ENCODE results near the gene KIAA0753.

Gene KIAA0753

GRCh38 chr17:6638046-6638908, 2.2 kb downstream of the KIAA0753 start:
- peaks cover 21% of the 10 kb centered on the region for H3K36me3 ChIP-seq (ENCODE audit: insufficient read depth, low read length)
- peak overlapping the region; percentile 81 for H3K4me3 ChIP-seq (ENCODE audit: low read length)
- H3K9me3 ChIP-seq (replicated peaks; ENCODE audit: low read length) = no peaks in the 10 kb centered on the region
- H3K27me3 ChIP-seq (ENCODE audit: control insufficient read depth, insufficient read depth, low read length) = no peaks in the 10 kb centered on the region
- H3K9ac ChIP-seq (ENCODE audit: low read depth, low read length) = peak overlapping the region; percentile 84
- peak overlapping the region; percentile 96 for H3K4me2 ChIP-seq (ENCODE audit: low read length)
- peaks cover 27% of the 10 kb centered on the region for H3K4me1 ChIP-seq (ENCODE audit: control insufficient read depth, insufficient read depth, low read length)

DNA sequence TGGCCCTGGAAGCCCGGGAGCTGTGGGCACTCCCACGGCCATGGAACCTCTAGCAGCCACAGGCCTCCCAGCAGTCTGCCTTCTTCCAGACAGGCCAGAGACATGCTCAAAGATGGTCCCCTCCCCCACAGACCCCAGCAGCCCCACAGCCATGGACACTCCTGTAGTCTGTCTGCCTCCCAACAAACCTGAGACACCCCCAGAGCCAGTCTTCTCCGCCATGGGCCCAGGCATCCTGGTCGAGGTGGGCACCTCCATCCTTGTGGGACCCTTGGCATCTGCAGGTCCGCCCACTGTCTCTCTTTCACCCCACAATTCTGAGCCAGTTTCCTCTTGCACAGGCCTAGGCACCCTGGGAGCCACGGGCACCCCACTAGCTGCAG, 3.1 kb downstream of the KIAA0753 start:
- H3K9ac ChIP-seq (ENCODE audit: low read depth, low read length) = no peak overlapping the region
- peaks cover 19% of the 10 kb centered on the region for H3K4me1 ChIP-seq (ENCODE audit: control insufficient read depth, insufficient read depth, low read length)
- no peaks in the 10 kb centered on the region for H3K27me3 ChIP-seq (ENCODE audit: control insufficient read depth, insufficient read depth, low read length)
- H3K9me3 ChIP-seq (replicated peaks; ENCODE audit: low read length) = no peaks in the 10 kb centered on the region
- H3K36me3 ChIP-seq (ENCODE audit: insufficient read depth, low read length) = peaks cover 21% of the 10 kb centered on the region
- H3K4me3 ChIP-seq (ENCODE audit: low read length) = no peak overlapping the region
- H3K4me2 ChIP-seq (ENCODE audit: low read length) = no peak overlapping the region

DNA sequence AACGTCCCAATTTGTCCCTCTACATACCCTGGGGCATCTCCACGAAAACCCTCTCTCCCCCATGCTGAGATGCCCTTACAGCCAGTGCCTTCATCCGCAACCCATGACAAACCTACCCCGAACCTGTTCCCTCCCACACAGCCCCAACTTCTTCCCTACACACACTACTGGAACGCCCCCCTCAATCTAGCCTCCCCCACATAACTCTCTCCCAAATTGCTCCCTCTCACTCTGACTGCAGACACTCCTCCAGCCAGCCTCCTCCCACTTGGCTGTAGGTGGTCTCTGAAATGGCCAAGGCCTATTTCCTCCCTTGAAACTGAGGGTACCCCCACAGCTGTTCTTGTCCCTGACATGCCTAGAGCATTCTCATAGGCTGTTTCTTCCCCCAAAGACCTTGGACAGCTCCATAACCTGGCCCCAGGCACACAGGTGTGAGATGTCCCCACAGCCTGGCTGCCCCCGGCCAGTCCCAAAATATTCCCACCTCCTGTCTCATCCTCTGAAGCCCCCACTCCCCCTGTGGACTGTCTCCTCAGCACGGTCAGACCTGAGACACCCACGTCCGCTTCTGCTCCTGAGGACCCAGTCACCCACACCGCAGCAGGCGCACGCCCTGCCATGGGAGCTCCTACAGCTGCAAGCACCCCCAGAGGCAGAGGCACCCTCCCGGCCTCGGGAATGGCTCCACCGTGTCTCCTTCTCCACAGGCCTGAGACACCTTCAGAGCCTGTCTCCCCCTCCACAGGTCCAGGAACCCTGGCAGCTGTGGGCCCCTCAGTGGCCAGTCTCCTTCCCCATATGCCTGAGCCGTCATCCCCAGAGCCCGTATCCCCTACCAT, 3.7 kb downstream of the KIAA0753 start:
- Histone ChIP-seq H3K9ac (ENCODE audit: low read depth, low read length) (no peak overlapping the region), H3K36me3 (ENCODE audit: insufficient read depth, low read length) (peaks cover 23% of the 10 kb centered on the region), H3K4me2 (ENCODE audit: low read length) (no peak overlapping the region), H3K4me1 (ENCODE audit: control insufficient read depth, insufficient read depth, low read length) (peaks cover 13% of the 10 kb centered on the region), H3K9me3 (replicated peaks; ENCODE audit: low read length) (no peaks in the 10 kb centered on the region), H3K27me3 (ENCODE audit: control insufficient read depth, insufficient read depth, low read length) (no peaks in the 10 kb centered on the region), H3K4me3 (ENCODE audit: low read length) (no peak overlapping the region)

DNA sequence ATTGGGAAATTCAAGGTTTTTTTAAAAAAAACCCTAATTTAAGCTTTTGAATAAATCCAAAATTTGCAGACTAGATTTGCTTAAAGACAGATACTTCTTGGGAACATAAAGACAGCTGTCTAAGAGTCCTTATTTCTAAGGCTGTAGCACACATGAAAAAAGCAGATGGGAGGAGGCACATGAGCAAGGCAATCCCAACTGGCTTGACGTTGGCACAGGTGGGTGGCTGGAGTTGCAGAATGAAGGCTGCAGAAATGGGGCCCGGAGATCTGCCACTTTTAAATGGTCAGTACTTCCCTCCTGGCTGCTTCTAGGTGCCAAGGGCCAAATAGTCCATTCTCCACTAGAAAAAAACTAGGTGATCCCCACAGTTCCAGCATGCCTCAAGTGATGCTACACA, 4.4 kb downstream of the KIAA0753 start:
- H3K9me3 ChIP-seq (replicated peaks; ENCODE audit: low read length) = no peaks in the 10 kb centered on the region
- H3K4me1 ChIP-seq (ENCODE audit: control insufficient read depth, insufficient read depth, low read length) = peaks cover 10% of the 10 kb centered on the region
- H3K36me3 ChIP-seq (ENCODE audit: insufficient read depth, low read length) = peaks cover 28% of the 10 kb centered on the region
- H3K9ac ChIP-seq (ENCODE audit: low read depth, low read length) = no peak overlapping the region
- no peak overlapping the region for H3K4me3 ChIP-seq (ENCODE audit: low read length)
- no peak overlapping the region for H3K4me2 ChIP-seq (ENCODE audit: low read length)
- H3K27me3 ChIP-seq (ENCODE audit: control insufficient read depth, insufficient read depth, low read length) = no peaks in the 10 kb centered on the region

- Histone ChIP-seq H3K36me3 (ENCODE audit: insufficient read depth, low read length) (peaks cover 40% of the 10 kb centered on the region), H3K4me3 (ENCODE audit: low read length) (no peak overlapping the region), H3K4me2 (ENCODE audit: low read length) (no peak overlapping the region), H3K4me1 (ENCODE audit: control insufficient read depth, insufficient read depth, low read length) (no peaks in the 10 kb centered on the region), H3K27me3 (ENCODE audit: control insufficient read depth, insufficient read depth, low read length) (no peaks in the 10 kb centered on the region), H3K9me3 (replicated peaks; ENCODE audit: low read length) (no peaks in the 10 kb centered on the region), H3K9ac (ENCODE audit: low read depth, low read length) (no peak overlapping the region)
These were observed 7.2 kb downstream of the KIAA0753 start for GRCh38 chr17:6633263-6633662.

- H3K9me3 ChIP-seq (replicated peaks; ENCODE audit: low read length) = no peaks in the 10 kb centered on the region
- no peak overlapping the region for H3K4me2 ChIP-seq (ENCODE audit: low read length)
- no peaks in the 10 kb centered on the region for H3K27me3 ChIP-seq (ENCODE audit: control insufficient read depth, insufficient read depth, low read length)
- no peak overlapping the region for H3K9ac ChIP-seq (ENCODE audit: low read depth, low read length)
- H3K36me3 ChIP-seq (ENCODE audit: insufficient read depth, low read length) = peaks cover 47% of the 10 kb centered on the region
- peaks cover under 1% of the 10 kb centered on the region for H3K4me1 ChIP-seq (ENCODE audit: control insufficient read depth, insufficient read depth, low read length)
- no peak overlapping the region for H3K4me3 ChIP-seq (ENCODE audit: low read length)
These were observed 8.0 kb downstream of the KIAA0753 start for GRCh38 chr17:6632530-6632929.

- Histone ChIP-seq H3K4me2 (ENCODE audit: low read length) (no peak overlapping the region), H3K36me3 (ENCODE audit: insufficient read depth, low read length) (peaks cover 60% of the 10 kb centered on the region), H3K27me3 (ENCODE audit: control insufficient read depth, insufficient read depth, low read length) (no peaks in the 10 kb centered on the region), H3K9me3 (replicated peaks; ENCODE audit: low read length) (no peaks in the 10 kb centered on the region), H3K4me1 (ENCODE audit: control insufficient read depth, insufficient read depth, low read length) (peaks cover 10% of the 10 kb centered on the region), H3K4me3 (ENCODE audit: low read length) (no peak overlapping the region), H3K9ac (ENCODE audit: low read depth, low read length) (no peak overlapping the region)
These were observed 10.1 kb downstream of the KIAA0753 start for GRCh38 chr17:6630390-6630789.

DNA sequence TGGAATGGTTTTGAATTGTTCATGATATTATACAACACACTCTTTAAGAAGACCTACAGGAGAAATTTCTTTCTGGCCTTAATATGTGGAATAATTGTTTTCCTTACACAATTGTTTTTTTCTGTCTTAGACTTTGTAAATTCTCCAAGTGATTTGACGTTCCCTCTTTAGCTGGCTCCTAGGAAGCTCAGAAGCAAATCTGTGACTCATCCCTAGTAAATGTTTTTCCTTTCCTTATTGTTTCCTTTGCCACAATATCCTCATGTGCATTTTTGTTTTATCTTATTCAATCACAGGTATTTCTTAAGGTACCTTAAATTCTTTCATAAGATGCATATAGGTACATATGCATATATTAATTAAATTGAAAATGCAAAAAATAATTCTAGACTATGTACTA, 13.5 kb downstream of the KIAA0753 start:
- Histone ChIP-seq H3K36me3 (ENCODE audit: insufficient read depth, low read length) (peaks cover 61% of the 10 kb centered on the region), H3K27me3 (ENCODE audit: control insufficient read depth, insufficient read depth, low read length) (no peaks in the 10 kb centered on the region), H3K9me3 (replicated peaks; ENCODE audit: low read length) (no peaks in the 10 kb centered on the region), H3K4me2 (ENCODE audit: low read length) (peak overlapping the region; percentile 42), H3K4me1 (ENCODE audit: control insufficient read depth, insufficient read depth, low read length) (peaks cover 22% of the 10 kb centered on the region), H3K9ac (ENCODE audit: low read depth, low read length) (no peak overlapping the region), H3K4me3 (ENCODE audit: low read length) (no peak overlapping the region)

GRCh38 chr17:6626616-6627015, 13.9 kb downstream of the KIAA0753 start:
- peaks cover 22% of the 10 kb centered on the region for H3K4me1 ChIP-seq (ENCODE audit: control insufficient read depth, insufficient read depth, low read length)
- no peak overlapping the region for H3K4me3 ChIP-seq (ENCODE audit: low read length)
- peaks cover 65% of the 10 kb centered on the region for H3K36me3 ChIP-seq (ENCODE audit: insufficient read depth, low read length)
- no peaks in the 10 kb centered on the region for H3K9me3 ChIP-seq (replicated peaks; ENCODE audit: low read length)
- no peak overlapping the region for H3K9ac ChIP-seq (ENCODE audit: low read depth, low read length)
- peak overlapping the region; percentile 42 for H3K4me2 ChIP-seq (ENCODE audit: low read length)
- H3K27me3 ChIP-seq (ENCODE audit: control insufficient read depth, insufficient read depth, low read length) = no peaks in the 10 kb centered on the region

DNA sequence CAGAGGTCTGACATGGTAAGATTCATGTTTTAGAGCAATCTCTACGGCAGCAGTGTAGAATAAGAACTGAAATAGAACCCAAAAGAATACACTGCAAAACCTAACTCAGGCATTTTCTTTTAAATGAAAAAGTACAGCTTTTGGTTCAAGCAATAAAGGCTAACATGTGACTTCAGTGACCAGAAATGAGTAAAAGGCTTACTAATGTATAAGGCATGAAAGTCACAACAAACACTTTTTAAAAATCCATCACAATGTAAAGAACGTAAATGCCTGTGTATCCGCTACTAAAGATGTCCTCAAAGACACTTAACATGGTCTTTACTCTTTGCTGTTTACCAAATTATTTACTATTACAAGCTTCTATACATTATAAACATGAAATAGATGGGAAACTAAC, 16.6 kb downstream of the KIAA0753 start:
- Histone ChIP-seq H3K27me3 (ENCODE audit: control insufficient read depth, insufficient read depth, low read length) (no peaks in the 10 kb centered on the region), H3K4me1 (ENCODE audit: control insufficient read depth, insufficient read depth, low read length) (peaks cover 22% of the 10 kb centered on the region), H3K4me2 (ENCODE audit: low read length) (peak overlapping the region; percentile 5), H3K36me3 (ENCODE audit: insufficient read depth, low read length) (peaks cover 73% of the 10 kb centered on the region), H3K9me3 (replicated peaks; ENCODE audit: low read length) (no peaks in the 10 kb centered on the region), H3K4me3 (ENCODE audit: low read length) (no peak overlapping the region), H3K9ac (ENCODE audit: low read depth, low read length) (no peak overlapping the region)

- no peaks in the 10 kb centered on the region for H3K9me3 ChIP-seq (replicated peaks; ENCODE audit: low read length)
- peaks cover 9% of the 10 kb centered on the region for H3K4me1 ChIP-seq (ENCODE audit: control insufficient read depth, insufficient read depth, low read length)
- no peak overlapping the region for H3K9ac ChIP-seq (ENCODE audit: low read depth, low read length)
- H3K4me2 ChIP-seq (ENCODE audit: low read length) = no peak overlapping the region
- peaks cover 47% of the 10 kb centered on the region for H3K36me3 ChIP-seq (ENCODE audit: insufficient read depth, low read length)
- no peaks in the 10 kb centered on the region for H3K27me3 ChIP-seq (ENCODE audit: control insufficient read depth, insufficient read depth, low read length)
- H3K4me3 ChIP-seq (ENCODE audit: low read length) = no peak overlapping the region
These were observed 29.3 kb downstream of the KIAA0753 start for GRCh38 chr17:6611231-6611630.

Measured in skeletal muscle satellite cell (primary cell).